NCI-H1436 (cell line): ENCODE measurements around the gene RAD51B.
"Not testable (repeated sequence)": the region's sequence is repeated elsewhere in the genome, so short reads cannot be mapped to it uniquely, and the experiment has no call there.

Experiments
- DNase-seq: peaks from one replicate; lab custom pipeline; 2025; lab: John Stamatoyannopoulos, UW

The RAD51B gene

GRCh38 chr14:68274725-68275124 is 455.1 kb downstream of the RAD51B start:
- no peak for DNase-seq

GRCh38 chr14:68278576-68279436 is 459.2 kb downstream of the RAD51B start:
- DNase-seq: no peak

GRCh38 chr14:68279437-68279720 is 459.8 kb downstream of the RAD51B start:
- DNase-seq: no peak

GRCh38 chr14:68279777-68280233 is 460.2 kb downstream of the RAD51B start:
- no peak for DNase-seq

GRCh38 chr14:68281497-68281896 is 461.9 kb downstream of the RAD51B start:
- no peak for DNase-seq

GRCh38 chr14:68282479-68283377 is 463.1 kb downstream of the RAD51B start:
- no peak for DNase-seq

- DNase-seq: no peak
Observed at GRCh38 chr14:68283378-68284123, 464.0 kb downstream of the RAD51B start.

GRCh38 chr14:68284333-68284732 is 464.8 kb downstream of the RAD51B start:
- no peak for DNase-seq

GRCh38 chr14:68284834-68285233 is 465.3 kb downstream of the RAD51B start:
- DNase-seq: no peak

GRCh38 chr14:68285421-68286179 is 466.0 kb downstream of the RAD51B start:
- no peak for DNase-seq

- no peak for DNase-seq
Observed at GRCh38 chr14:68286667-68287066, 467.1 kb downstream of the RAD51B start.

- not testable (repeated sequence) for DNase-seq
Observed at GRCh38 chr14:68289452-68289851, 469.9 kb downstream of the RAD51B start.

GRCh38 chr14:68291820-68292219 is 472.2 kb downstream of the RAD51B start:
- DNase-seq: no peak

GRCh38 chr14:68292441-68293215 is 473.0 kb downstream of the RAD51B start:
- no peak for DNase-seq

GRCh38 chr14:68293404-68293803 is 473.8 kb downstream of the RAD51B start:
- no peak for DNase-seq

GRCh38 chr14:68295316-68295816 is 475.8 kb downstream of the RAD51B start:
- DNase-seq: no peak

GRCh38 chr14:68297039-68297438 is 477.5 kb downstream of the RAD51B start:
- no peak for DNase-seq

GRCh38 chr14:68297876-68298468 is 478.4 kb downstream of the RAD51B start:
- DNase-seq: no peak

- DNase-seq: no peak
Observed at GRCh38 chr14:68300608-68301007, 481.0 kb downstream of the RAD51B start.

GRCh38 chr14:68301219-68301618 is 481.6 kb downstream of the RAD51B start:
- DNase-seq: no peak
